ENCODE measurements around the gene TPRG1.

Gene TPRG1

DNA sequence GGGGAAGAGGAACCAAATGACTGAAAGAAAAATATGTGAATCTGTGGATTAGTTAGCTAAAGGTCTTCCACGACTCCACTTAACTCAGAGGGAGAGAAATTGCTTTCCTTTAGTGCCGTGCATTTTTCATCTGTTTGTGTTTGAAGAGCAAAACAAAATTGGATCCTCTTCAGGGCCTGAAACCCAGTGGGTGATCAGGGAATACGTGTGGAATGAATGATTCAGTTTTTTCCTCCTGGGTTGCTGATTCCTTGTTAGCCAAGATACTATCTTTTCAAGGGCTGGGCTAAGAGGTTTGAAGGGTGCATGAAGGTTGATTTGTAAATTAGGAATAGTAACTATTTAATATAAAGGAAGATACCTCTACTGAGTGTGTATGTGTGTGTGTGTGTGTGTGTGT, 61.0 kb downstream of the TPRG1 start:
- DNase-seq: no peak

DNA sequence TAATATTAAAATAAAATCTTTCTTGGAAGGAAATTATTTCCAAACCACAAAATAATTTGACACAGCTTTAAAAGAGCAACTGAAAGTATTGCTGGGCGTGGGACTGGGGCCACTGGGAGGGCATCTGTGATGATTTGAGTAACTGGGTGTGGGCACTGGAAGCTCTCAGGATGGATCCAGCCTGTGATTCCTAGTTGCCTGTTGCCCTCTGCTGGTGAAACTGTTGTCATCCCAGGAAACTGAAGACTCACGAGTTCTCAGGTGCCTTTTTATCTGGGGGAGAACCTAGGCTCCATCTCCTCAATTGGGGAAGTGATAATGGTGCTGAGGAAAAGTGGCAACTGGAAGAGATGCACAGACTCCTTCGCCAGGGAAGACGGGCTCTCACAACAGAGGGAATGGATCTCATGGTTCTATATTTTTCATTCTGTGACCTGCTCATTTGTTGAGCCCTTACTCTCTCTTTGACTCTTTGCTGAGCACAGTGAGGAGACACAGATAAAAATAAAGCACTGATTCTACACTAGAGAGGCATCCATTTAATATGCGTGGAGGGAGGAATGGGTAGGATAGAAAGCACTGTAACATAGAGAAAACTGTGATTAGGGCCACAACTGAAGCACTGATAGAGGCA, 61.6 kb downstream of the TPRG1 start:
- DNase-seq: peak in 1 of 5 donors; percentile 33

DNA sequence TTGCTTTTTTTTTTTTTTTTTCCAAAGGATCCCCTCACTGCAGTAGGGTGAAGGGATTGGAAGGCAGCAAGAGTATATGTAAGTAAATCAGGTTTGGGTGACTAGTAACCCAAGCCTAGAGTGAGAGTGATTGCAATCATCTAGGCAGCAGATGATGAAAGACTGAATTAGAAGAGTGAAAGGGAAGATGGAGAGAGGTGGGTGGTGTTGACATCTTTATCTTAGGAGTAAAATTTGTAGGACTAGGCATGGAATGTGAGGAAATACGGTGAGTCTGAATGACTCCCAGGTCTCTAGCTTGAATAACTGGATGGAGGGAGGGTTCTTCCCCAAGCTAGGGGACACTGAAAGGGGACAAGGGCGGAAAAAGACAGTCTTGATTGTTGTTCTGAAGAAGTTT, 63.4 kb downstream of the TPRG1 start:
- no peak for DNase-seq

DNA sequence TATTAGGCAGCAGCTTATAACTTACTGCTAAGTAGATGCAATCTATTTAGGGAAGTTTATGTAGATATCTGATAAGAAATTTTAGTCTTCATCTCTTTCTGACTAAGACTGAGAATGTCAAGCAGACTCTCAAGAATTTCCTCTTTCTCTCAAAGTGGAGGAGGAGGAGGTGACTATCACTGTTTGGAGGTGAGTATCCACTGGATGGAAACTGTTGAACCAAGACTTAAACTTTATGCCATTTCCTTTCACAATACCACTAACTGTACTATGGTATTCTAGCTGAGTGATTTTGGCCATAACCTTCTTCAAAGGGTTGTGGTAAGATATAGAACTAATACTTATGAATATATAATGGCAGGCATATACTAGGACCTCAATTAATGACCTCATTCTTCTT, 64.6 kb downstream of the TPRG1 start:
- DNase-seq: peak in 1 of 5 donors; percentile 39

DNA sequence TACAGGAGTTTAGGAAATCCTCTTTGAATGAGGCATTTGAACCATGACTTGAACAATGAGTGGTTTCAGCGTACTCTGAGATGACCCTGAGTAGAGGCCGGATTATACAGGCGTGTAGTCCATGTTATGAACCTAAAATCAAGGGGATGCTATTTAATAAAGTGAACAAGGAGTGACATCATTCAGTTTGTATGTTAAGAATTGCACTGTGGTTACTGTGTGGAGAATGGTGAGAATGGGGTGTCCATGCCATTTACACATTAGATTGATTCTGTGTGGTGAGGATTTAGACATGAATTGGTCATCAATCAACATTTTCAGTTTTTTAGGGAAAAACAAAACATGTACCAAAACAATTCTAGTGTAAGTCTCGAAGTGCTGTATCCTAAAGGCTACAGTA, 65.8 kb downstream of the TPRG1 start:
- no peak for DNase-seq

DNA sequence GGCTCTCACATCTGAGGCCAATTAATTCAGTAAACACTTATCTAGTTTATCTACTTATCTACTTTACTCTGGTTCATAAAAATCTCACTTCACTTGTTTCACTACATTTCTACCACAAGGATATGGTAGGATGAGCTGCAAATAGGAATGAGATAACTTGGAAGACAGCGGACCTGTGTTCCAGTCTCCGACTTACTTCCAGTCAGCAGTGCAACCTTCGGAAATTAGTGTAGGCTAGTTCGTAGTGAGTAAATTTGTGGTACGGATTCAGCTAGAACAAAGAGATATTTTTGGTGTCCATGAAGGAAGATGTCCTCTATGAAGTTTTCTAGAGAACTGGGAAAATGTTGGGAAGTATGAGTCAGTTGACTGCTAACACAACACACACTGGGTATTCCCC, 66.3 kb downstream of the TPRG1 start:
- no peak for DNase-seq

DNA sequence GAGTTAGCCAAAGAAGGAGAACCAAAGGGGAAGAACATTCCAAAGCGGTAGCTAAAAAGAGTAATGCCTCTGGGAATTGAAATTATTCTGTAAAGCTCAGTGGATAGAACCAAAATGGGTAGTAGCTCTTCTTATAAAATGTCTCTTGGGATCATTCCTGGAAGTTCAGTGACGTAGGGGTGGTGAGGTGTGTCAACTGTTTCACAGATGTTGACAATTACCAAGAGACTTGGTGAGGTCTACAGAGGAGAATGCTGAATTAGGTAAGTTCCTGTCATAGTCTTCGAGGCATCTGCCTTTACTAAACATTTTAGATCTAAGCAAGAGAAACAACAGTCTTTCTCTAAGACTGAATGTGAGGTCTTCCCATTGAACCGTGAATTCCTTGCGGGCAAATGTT, 67.8 kb downstream of the TPRG1 start:
- no peak for DNase-seq

DNA sequence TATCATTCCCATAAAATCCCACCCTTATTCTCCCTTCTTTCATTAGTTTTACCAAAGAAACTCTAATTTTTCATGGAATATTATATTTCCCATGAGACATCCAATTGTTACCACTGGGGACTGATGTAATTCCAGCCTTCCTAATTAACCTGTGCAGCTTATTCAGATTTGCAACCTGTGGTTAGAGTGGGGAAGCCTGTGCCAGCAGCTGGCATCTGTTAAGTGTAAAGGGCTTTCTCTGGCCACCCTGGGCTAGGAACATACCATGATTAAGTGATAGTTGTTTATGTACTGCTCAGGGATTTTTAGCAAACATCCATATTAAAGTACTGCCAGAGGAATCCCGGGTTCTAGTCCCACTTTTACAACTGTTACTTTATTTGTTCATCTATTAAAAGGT, 78.2 kb downstream of the TPRG1 start:
- no peak for DNase-seq

DNA sequence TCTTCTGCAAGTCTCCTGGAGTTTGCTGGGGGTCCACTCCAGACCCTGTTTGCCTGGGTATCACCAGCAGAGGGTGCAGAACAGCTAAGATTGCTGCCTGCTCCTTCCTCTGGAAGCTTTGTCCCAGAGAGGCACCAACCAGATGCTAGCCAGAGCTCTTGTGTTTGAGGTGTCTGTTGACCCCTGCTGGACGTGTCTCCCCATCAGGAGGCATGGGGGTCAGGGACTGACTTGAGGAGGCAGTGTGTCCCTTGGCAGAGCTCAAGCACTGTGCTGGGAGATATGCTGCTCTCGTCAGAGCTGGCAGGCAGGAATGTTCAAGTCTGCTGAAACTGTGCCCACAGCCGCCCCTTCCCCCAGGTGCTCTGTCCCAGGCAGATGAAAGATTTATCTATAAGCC, 86.5 kb downstream of the TPRG1 start:
- no peak for DNase-seq

DNA sequence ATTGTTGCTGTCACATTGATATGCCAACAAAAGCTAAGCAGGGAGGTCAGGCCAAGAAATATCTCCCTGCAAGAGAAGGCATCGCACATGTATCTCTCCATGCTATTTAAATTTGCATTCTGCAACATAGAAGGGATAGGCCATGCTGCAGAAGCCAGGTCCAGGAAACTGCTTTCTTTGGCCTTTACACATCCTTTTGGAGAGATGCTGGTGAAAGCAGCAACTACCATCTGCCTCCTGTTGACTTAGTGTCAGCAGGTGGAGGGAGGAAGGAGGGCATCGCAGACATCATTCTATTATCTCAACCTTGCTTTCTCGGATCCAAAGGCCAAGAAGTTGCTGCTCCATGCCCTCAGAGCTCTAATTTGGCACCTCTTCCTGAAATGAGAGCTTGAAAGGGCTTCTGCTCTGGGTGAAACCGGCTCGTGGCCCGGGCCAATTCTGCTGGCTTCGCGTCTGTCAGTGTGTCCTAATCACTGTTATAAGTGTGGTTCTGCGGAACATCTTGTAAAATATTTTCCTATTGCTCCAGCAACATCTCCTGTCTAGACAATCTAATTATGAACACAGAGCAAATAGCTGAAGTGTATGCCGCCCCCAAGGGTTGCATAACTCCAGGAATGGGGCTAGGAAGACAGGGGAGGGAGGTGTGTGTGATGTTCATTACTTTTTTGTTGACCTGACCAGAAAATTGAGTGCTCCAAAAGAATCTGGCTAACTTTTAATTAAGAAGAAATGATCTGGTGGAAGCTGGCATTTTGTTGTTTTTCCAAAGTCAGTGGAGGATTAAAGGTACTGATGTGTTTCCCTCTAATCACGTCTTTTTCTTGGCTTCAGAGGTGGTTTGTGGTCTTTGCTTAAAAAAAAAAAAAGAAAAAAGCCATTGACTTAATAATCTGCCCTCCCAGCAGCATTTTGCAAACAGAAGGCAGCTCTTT, 89.1 kb downstream of the TPRG1 start:
- no peak for DNase-seq

DNA sequence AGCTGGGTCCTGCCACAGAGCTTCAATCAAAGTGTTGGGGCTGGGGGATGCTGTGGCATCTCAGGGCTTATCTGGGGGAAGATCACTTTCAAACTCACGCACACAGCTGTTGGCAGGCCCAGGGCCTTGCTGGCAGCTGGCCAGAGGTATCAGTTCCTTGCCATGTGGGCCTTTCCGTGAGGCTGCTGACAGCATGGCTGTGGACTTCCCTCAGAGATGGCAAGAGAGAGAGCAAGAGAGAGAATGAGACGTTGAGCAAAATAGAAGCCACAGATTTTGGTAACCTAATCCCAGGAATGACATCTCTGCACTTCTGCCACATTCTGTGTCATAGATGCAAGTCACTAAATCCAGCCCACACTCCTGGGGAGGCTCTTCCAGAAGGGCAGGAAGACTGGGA, 91.0 kb downstream of the TPRG1 start:
- DNase-seq: no peak

DNA sequence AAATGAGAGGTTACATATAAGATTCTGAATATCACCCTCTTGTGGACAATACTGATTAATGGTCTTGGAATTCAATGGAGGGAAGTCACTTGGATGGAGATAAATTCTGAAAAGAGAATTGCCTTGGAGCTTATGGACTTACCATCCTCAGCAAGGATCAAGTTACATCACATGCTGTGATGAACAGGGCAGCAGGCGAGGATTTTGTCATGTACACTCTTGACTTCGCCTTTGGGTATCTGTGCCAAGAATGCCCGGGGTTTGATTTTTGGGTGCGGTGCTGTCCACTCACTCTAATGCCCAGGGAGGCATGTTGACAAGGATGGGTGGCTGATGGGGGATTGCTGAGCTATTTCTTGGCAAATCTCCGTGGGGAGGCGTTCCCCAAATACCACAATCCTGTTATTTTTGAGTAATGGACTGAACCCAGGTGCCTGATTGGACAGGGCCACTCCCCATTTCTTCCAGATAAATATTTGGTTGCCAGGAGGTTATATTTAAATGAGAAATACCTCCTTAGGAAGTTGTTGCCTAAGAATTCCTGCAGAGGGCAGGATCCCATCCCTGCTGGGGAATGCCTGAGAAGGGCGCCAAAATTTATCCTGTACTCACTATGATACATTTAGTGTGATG, 96.3 kb downstream of the TPRG1 start:
- no peak for DNase-seq

DNA sequence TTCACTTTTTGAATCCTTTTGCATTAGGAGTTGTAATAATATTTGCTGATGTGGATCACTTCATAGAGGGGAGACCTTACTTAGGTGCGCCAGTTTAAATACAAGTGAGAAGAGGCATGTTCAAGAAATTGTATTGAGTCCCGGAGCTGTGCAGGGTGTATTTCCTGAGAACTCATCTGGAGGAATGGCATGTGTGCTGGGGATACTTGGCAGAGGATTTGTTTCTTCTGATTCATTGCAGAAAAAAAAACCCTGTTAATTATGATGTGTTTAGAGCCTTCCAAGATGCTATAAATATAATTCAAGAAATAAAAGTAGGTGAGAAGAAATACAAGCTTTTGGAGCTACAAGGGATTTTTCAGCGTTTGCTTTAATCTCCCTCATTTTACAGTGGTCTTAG, 97.6 kb downstream of the TPRG1 start:
- DNase-seq: no peak

DNA sequence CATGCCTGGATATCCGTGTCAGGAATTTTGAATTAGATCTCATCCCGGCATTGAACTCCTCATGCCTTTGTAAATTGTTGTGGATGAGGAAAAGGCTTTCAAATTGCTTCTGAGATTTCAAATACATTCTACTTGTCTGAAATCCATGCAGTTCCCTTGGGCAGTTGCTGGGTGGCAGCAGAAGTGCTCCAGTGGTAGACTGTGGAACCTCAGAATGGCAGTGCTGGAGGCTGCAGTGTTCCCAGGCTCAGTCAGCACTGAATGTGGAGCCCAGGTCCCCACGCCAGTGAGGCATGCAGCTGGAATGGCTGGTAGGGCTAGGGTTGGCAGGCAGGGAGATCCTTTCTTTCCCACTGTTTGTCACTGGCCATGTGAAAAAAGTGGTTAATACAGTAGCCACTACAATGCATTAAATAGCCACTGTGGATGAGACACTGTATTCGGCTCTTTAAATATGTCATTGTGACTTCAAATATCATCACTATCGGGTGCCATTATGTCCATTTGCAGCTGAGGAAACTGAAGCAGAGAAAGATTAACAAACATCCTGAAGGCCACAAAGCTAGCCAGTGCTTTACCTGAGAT, 98.6 kb downstream of the TPRG1 start:
- DNase-seq: peak in 2 of 5 donors; percentile 6 to 68

DNA sequence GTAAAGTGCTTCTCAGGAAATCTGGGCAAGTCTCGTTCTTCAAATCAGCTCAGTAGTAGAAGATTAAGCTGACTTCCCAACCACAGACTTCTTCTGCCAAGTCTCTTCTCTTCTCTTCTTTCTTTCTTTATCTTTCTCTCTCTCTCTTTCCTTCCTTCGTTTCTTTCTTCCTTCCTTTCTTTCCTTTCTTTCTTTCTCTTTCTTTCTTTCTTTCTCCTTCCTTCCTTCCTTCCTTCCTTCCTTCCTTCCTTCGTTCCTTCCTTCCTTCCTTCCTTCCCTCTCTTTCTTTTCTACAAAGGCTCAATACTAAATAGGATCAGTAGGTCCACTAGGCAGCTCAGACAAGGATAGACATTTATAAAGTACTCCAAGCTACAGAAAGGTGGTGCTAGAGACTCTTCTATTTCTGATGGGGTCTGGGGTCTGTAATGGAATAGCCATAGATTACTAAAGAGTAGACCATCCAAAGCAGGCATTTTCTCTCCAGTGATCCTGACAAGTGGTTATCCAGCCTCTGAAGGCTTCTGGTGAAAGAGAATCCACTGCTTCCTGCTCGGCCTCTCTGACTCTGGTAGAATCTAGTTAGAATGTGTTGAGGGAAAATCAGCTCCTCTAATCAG, 100.8 kb downstream of the TPRG1 start:
- DNase-seq: peak in 1 of 5 donors; percentile 52

DNA sequence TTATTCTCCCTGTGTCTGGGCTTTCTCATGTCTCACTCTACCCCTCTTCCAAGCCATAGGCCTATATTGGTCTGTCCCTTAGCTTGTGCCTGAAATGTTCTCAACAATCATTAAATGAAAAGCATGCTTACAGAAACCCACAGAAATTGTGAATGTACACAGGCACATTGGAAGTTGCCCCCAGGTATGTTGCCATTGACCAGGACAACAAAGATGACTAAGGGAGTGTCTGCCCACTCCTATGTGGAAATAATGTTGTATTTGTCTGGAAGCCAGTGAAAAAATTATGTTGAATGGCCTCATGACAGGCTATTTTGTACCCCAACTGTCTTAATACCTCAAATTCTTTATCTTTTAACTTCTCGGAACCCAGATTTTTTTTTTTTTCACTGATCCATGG, 102.0 kb downstream of the TPRG1 start:
- no peak for DNase-seq

DNA sequence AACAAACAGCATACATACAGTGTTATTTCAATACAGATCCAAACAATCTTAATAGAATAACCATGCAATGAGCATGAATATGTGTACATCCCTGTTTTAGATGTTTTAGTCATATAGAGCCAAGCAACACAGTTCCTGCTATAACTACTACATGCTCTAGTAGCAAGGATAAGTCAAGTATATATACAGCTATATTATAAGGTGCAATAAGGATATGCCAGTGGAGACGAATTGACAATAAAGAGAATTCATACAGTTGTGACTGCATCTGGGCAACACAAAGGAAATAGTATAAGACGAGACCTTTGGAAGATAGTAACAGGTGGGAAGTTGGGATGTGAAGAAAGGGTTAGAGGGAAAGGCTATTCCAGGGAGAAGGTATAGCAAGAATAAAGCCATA, 103.4 kb downstream of the TPRG1 start:
- no peak for DNase-seq

DNA sequence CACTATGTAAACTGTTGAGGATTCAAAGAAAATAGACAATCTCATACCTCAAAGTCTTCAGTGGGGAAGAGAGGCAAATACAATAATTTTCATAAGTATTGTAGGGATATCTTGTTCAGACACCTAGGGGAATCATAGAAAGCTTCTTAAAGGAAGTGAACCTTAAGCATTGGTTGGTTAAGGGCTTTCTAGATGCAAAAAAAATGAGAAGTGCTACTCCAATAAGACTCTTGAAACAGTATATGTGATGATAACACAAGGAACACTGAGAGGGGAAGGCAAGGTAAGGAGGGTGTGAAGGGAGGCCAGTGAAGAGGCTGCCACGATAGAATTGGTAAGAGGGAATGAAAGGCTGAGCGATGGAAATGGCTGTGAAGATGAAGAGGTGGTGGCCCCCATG, 104.1 kb downstream of the TPRG1 start:
- no peak for DNase-seq

DNA sequence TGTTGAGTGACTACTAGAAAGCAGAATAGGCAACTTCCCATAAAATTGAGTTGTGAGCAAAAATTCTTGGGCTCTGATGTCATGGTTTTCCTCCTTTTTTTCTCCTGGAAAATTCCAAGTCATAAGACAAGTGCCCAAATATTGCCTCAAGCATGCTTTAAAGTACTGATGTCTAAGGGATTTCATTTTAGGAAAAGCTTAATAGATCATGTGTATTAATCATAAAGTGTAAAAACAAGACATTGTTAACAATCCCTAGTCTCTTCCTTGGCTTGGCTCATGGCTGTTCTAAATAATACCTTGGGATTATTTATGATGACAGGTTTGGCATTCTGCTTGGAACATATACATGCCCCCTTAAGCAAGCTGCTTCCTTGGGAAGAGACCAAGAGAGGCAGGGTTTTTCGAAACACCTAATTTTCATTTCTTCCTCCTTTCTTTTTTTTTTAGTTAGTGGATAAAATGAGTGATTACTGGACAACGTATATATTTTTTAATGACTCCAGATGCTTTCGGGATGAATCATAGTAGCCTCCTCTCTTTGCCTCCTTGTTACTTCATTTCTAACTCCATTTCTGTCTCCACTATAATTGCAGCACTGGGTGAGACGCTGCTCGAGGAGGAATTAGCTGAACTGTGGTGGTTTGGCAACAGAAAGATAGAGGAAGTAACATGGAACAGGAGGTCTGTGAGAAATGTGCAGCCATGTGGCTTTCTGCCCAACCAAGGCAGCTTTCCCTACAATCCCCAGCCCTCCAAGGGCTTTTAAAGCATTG, 104.9 kb downstream of the TPRG1 start:
- DNase-seq: no peak

DNA sequence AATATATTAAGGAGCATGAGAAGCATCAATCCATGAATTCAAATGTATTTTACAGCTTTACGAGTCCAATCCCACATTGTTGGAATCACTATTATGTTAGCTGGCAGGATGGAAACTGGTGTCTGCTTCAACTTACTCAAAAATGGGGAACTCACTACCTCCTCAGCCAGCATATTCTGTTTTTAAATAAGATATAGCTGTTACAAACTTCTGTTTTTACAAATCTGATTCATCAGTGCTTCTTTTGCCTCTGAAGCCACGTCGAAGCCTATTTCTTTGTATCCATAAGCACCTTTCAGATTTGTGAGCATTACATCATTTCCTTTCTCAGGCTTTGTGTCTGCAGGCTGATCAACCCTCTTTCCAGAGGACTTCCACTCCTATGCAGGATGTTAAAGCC, 105.9 kb downstream of the TPRG1 start:
- DNase-seq: peak in 1 of 5 donors; percentile 81

DNA sequence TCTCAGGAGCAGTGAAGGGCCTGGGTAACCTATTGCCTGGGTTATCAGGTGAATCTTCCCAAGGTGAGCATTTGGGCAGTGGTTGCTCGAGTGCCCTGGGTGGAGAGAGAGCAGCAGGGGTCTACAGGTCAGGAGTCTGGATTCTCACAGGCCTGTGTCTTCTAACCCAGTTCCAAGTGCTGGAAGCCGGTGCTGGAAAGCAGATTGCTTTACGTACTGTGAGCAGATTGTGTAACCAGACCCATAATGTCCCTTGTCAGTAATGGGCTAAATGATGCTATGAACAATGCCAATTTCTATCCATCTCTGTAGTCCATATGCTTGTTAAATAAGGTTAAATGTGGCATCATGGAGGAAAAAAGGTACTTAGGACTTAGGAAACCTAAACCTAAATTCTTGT, 106.5 kb downstream of the TPRG1 start:
- DNase-seq: no peak

DNA sequence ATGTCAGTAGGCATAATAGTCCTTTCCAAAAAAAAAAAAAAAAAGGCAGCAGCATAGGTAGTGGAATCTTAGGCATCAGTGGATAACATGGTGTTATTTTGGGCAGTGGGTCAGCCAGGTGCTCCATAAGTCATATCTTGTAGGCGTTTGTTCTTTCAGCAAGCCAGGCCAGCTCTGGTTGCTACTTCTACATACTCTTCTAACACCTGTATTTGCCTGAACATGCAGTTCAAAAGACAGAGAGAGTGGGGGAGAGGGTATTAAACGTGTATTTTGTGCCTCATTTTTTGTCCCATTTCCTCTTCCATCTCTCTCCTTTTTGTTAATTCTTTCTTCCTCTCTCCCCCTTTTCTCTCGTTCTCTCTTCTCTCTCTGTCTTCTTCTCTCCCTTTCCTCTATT, 110.4 kb downstream of the TPRG1 start:
- no peak for DNase-seq

All from T-helper 1 cell (primary cell).